Activated CD8-positive, alpha-beta memory T cell treated with anti-CD3 and anti-CD28 coated beads for 36 hours (primary cell): ENCODE results near the gene PAX2. TPM values are rescaled to one million over a fixed set of nuclear protein-coding genes. Genes with fewer than 3 reads are reported as not detected.

Experiments used
- CTCF ChIA-PET: fragments of 350-600 bp; sonication (Branson Sonifier 250); formaldehyde crosslinking; loops from one replicate; lab custom pipeline; 2021; ENCODE audit warnings: antibody characterized with exemption; lab: Charles Lee
- POLR2A ChIA-PET: fragments of 350-600 bp; sonication (Branson Sonifier 250); formaldehyde crosslinking; loops from one replicate; lab custom pipeline; 2021; ENCODE audit warnings: antibody characterized with exemption; lab: Charles Lee
- total RNA-seq, 2 experiments: library from RNA; stranded (reverse); gene quantifications; one replicate each; pipeline ENCODE4 v1.2.3, GENCODE V29; 2021

PAX2 gene
- total RNA-seq, 2 experiments from 2014 or later = not detected

DNA sequence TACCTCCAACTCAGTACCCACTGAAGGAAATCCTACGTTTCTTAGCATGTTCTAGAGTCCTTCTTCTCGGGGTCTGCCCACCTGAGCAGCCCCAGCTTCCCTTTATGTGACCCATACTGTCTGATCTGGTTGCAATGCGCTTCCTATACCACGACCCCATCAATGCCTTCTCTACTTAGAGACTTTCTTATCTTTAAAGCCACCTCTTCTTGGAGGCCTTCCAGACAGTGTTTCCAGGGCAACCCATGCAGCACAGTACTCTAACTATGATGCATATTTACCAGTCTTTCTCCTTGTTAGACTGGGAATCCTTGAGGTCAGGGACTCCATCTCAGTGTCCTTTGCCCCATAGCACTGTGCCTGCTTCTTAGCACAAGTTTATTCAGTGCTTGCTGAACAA, 112.9 kb downstream of the PAX2 start:
- POLR2A ChIA-PET = no interaction called here
- CTCF ChIA-PET = no interaction called here

DNA sequence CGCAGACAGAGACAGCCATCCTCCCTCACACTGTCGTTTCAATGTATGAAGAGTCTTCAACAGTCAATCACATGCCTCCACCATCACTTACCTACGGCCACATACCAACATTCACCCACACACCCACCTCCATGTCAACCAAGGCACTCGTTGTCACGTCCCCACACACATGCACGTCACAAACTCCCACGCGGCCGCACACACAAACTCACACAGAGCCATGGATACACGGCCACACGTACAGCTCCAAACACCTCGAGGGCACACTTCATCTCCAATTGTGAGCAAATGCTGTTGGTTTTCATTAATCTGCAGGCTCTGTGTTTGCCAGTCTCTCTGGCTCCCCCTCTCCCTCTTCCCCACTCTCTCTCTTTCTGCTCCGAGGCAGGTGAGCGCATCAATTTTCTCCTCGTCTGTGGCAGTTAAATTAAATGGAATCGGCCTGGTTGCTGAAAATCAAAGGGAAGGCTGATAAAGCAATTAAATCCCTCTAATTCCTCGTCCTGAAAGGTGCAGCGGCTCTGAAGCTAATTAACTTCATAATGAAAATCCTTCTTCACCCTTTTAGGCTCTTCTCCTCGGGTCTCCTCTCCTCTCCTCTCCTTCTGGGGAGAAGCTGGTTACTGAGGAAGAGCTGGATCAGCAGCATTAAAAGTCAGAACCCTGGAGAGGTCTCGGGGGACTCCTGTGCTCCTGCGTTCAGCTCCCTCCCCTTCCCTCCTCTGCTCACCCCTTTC, 113.5 kb downstream of the PAX2 start:
- ChIA-PET CTCF (no interaction called here), POLR2A (no interaction called here)

DNA sequence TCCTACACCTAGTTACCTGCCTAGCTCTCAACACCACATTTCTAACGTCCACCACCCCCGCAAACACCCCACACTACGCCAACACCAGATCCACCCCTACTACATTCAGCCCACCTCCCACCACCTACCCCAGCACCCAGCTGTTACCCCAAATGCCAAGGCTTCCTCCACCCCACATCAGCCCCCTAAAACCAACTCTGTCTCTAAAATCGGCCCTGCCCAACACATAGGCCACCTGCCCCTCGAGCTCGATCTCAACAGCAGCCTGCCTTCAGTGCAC, 114.0 kb downstream of the PAX2 start:
- POLR2A ChIA-PET = no interaction called here
- CTCF ChIA-PET = no interaction called here

DNA sequence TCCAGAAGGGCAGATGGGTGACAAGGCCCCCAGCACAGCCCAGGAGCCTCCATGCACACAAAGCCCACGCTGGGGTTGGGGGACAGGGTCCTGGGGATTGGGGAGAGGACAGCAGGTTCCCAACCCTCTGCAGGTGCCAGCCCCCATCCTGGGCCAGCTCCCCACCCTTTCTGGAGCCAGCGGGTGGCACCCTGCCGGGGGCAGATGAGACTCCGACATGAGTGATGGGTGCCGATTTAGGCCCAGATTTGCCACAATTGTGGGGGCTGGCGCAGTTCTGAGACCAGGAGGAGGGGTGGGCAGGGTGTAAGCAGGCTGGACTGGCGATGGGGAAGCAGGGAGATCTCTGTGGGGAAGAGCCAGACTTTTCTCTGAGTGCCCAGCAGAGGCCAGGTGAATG, 118.1 kb downstream of the PAX2 start:
- POLR2A ChIA-PET = no interaction called here
- CTCF ChIA-PET = no interaction called here

DNA sequence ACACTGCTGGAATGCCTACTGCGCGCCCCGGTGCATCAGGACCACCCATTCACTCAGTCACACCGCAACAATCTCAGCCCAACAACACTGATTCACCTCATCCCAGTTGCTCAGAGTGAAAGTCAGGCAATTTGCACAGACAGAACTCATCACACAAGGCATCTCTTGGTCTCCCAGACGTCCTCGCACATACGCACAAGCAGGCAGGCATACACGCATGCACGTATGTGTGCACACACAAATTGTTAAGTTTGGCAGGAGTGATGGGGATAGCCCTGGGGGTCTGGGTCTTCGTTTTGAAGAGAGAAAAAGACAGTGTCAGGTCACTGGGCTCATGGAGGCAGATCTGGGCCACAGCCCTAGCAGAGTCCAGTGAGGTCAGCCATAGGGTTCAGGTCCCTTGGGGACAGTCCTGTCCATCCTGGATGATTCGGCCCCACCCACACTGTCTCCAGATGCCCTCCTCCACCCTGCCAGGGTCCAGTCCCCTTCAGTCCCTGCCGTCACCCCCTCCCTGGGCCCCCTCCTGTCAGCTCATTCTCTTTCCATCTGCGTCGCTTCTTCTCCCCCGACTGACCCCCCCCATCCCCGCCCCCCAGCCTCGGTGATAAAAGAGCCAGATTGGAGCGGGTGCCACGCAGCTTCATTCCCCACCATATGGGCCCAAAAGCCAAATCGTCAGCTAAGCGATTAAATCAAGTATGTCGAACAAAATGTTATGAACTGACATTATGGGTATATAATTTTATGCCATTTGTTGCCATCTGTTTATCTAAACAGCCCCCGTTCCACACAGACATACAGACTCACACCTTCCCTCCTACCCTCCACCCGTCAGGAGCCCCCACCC, 118.9 kb downstream of the PAX2 start:
- CTCF ChIA-PET = no interaction called here
- POLR2A ChIA-PET = interaction anchor here (0.6 kb wide), 1 partner anchor 10 kb away, joined by 8 read pairs; no protein-coding TSS in a partner anchor

GRCh38 chr10:100864978-100865377, 119.6 kb downstream of the PAX2 start:
- ChIA-PET CTCF (no interaction called here), POLR2A (interaction anchor here (0.6 kb wide), 1 partner anchor 11 kb away, joined by 8 read pairs; no protein-coding TSS in a partner anchor)

DNA sequence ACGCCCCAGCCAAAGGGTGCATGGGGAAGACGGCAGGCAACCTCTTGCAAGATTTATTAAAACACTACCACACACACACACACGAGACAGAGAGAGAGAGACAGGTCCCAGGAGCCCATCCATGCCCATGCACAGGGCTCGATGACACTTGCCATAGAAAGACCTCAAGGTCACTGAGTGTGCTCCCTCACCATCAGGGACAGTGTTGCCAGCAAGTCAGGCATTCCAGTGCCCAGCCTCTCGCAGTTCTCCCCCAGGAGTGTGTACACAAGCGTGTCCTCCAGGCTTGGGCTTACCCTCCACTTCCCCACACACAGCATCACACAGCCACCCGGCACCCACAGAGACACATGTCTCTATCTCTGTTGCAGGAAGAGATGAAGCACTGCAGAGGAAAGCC, 120.6 kb downstream of the PAX2 start:
- ChIA-PET POLR2A (no interaction called here), CTCF (no interaction called here)

- POLR2A ChIA-PET = no interaction called here
- CTCF ChIA-PET = no interaction called here
Measured at GRCh38 chr10:100866575-100867098, 121.3 kb downstream of the PAX2 start.

GRCh38 chr10:100867261-100867963, 122.0 kb downstream of the PAX2 start:
- POLR2A ChIA-PET = no interaction called here
- CTCF ChIA-PET = interaction anchor here (1.1 kb wide), 1 partner anchor 23 kb away, joined by 3 read pairs; no protein-coding TSS in a partner anchor

- CTCF ChIA-PET = interaction anchor here (1.1 kb wide), 1 partner anchor 24 kb away, joined by 3 read pairs; no protein-coding TSS in a partner anchor
- POLR2A ChIA-PET = no interaction called here
Measured at GRCh38 chr10:100868382-100868781, 123.0 kb downstream of the PAX2 start.

GRCh38 chr10:100869399-100869798, 124.0 kb downstream of the PAX2 start:
- ChIA-PET CTCF (no interaction called here), POLR2A (interaction anchor here (0.6 kb wide), 1 partner anchor 126 kb away, joined by 3 read pairs; no protein-coding TSS in a partner anchor)

DNA sequence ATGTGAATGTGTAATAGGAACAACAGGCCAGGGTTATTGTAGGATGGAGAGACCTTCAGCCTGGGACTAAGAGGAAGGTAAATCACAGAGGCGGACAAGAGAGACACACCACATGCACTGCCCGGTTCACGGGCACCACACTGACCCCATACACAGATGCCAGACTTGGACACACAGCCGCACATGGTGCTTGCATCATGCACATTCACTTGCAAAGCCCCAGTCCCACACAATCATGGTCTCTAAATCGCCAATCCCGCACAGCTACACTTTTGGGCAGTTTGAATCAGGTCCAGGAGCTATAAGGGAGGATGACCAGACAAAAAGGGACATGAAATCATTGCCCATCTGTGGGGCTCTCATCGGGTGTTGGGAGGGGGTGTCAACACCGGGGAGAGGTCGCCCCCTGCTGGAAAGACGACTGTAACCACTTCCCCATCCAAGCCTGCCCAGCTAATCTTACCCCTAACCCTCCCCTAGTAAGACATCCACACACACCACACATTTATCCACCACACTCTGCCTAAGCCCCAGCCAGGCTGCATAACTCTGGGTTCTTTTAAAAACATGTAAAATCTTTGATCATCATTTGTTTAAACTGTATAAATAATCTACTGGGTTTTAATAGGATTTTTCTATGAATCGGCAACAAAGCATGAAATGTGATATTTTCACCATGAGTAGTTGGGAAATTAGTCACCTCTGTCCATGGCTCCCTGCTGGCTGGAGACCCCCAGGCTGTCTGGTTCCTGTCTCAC, 126.8 kb downstream of the PAX2 start:
- POLR2A ChIA-PET = no interaction called here
- CTCF ChIA-PET = interaction anchor here (0.5 to 2.6 kb wide), 10 partner anchors 10 to 704 kb away, joined by 3 to 17 read pairs (median 4); no protein-coding TSS in a partner anchor

- CTCF ChIA-PET = interaction anchor here (1.2 kb wide), 2 partner anchors 130 to 195 kb away, joined by 3 read pairs; no protein-coding TSS in a partner anchor
- POLR2A ChIA-PET = no interaction called here
Measured at GRCh38 chr10:100873146-100873826, 127.9 kb downstream of the PAX2 start.

DNA sequence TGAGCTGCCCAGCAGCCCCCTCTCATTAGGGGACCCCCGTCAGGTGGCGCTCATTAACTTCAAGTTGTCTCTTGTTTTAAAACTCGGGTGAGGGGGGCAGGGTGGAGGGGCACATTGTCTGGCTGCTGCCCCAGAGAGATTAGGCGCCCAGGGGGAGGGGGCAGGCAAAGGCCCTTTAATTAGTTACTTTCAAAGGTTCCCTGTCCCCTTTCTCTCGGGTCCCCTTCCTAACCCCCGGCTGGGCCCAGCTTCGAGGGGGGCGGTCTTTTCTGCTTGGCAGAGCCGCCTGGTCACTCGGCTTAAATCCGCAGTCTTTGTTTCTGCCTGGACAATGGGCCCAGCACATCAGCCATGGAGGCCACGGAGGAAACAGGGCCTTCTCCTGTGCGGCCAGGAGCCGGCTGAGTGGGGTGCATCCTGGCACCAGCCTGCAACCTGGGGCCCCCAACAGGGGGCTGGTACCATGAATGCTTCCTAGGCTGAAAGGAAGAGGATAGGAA, 128.5 kb downstream of the PAX2 start:
- CTCF ChIA-PET = interaction anchor here (1.2 kb wide), 1 partner anchor 195 kb away, joined by 3 read pairs; no protein-coding TSS in a partner anchor
- POLR2A ChIA-PET = no interaction called here

GRCh38 chr10:100874702-100875483, 129.5 kb downstream of the PAX2 start:
- ChIA-PET POLR2A (no interaction called here), CTCF (interaction anchor here (0.8 kb wide), 1 partner anchor 313 kb away, joined by 4 read pairs; no protein-coding TSS in a partner anchor)

DNA sequence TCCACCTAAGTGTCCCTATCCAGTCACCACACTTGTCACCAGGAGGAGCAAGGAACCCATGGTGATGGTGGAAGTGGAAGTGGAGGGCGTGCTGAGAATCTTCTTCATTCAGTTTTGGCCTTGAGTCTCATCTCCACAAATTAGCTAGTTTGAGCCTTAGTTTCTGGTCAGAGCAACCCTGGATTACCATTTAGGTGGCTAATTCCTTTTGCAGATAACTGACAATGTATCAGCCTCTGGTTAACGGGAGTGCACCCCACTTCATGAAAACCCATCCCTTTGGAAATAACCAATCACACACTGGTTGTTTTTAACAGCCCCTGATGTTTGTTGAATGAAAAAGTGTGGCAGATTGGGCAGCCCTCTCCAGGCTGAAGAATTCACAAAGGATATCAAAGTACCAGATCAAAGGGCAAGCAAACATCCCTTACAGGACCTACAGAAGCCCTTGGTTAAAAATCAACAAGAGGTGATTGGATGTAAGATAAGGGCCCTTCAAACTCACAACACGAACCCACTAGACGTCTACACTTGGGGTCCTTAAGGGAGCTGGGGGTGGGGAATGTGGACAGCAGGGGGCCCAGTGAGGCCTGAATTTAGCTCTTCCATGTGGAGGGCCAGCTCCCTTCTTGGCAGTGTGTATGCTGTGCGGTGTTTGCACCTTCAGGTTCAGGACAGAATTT, 130.2 kb downstream of the PAX2 start:
- POLR2A ChIA-PET = no interaction called here
- CTCF ChIA-PET = interaction anchor here (0.8 kb wide), 1 partner anchor 133 kb away, joined by 3 read pairs; no protein-coding TSS in a partner anchor
